HepG2 (cell line): ENCODE results near the gene KLHL12. TPM values are rescaled to one million over a fixed set of nuclear protein-coding genes. Genes with fewer than 3 reads are reported as not detected.
A peak's percentile ranks its signal among the peaks of the same experiment; 100 is the strongest.

Source experiments
- ATAC-seq: fragments of 200-7000 bp; cut with Tn5 transposase; 3 replicates; pipeline ENCODE4 v1.9.1; 2020; ENCODE audit warnings: mild to moderate bottlenecking, moderate library complexity
- BruUV-seq: library from RNA; stranded (reverse); fragments of 400-500 nt; replicated peaks from 2 replicates; lab custom pipeline; 2021; lab: Mats Ljungman, UMichigan
- CTCF ChIA-PET: fragments of 300-600 bp; formaldehyde crosslinking; extraction: SDS; loops from one replicate; lab custom pipeline; 2021; ENCODE audit warnings: low total read pairs, inconsistent platforms, low intra/inter-chr PET ratio; lab: Yijun Ruan, JAX
- POLR2A ChIA-PET: fragments of 350-600 bp; sonication (Branson Sonifier 250); formaldehyde crosslinking; loops from one replicate; lab custom pipeline; 2020; ENCODE audit warnings: antibody characterized with exemption, inconsistent platforms; lab: Yijun Ruan, JAX
- DNase-seq: peaks from one replicate; pipeline ENCODE4 v3.0.0-alpha.2; 2015; ENCODE audit warnings: low spot score
- FAIRE-seq: peaks from 3 replicates; lab custom pipeline; 2011; peaks lifted over from hg19 to GRCh38; lab: Jason Lieb, UNC
- H2AFZ ChIP-seq: one replicate; pipeline ENCODE4 v1.6.1; 2011; ENCODE audit warnings: low read length, inconsistent platforms
- H3K27ac ChIP-seq: fragments of 300-600 bp; 3 replicates; pipeline ENCODE4 v1.8.0; 2011; ENCODE audit warnings: mixed run types, mild to moderate bottlenecking, mixed read lengths, low read length, inconsistent platforms; ENCODE audit not compliant: insufficient read depth; ENCODE audit errors: extremely low read length
- H3K27me3 ChIP-seq, 2 experiments: fragments of 200-600 bp in 1 of 2; 2 replicates in 1 of 2; 3 replicates in 1 of 2; pipeline versions ENCODE4 v1.6.0 to v1.8.0; 2011; ENCODE audit warnings: low read length in 2 of 2, mild to moderate bottlenecking in 2 of 2, moderate library complexity in 2 of 2, inconsistent platforms in 1 of 2; ENCODE audit not compliant: insufficient read depth in 2 of 2, control insufficient read depth in 1 of 2
- H3K36me3 ChIP-seq, 2 experiments: fragments of 200-600 bp in 1 of 2; replicated peaks in 1 of 2; 2 replicates in 1 of 2; 3 replicates in 1 of 2; pipeline versions ENCODE4 v1.5.1 to v1.8.0; 2011; ENCODE audit warnings: low read length in 2 of 2, inconsistent platforms in 1 of 2; ENCODE audit not compliant: insufficient read depth in 2 of 2, control insufficient read depth in 1 of 2
- H3K4me1 ChIP-seq: 2 replicates; pipeline ENCODE4 v1.5.1; 2012; ENCODE audit warnings: low read length, inconsistent platforms; ENCODE audit not compliant: insufficient read depth
- H3K4me2 ChIP-seq: 2 replicates; pipeline ENCODE4 v1.6.0; 2011; ENCODE audit warnings: low read depth, low read length, inconsistent platforms
- H3K4me3 ChIP-seq, 3 experiments: fragments of 200-600 bp in 1 of 3; sonication (generic), shearing (Covaris generic) in 1 of 3; replicated peaks in 1 of 3; 2 replicates each; pipeline ENCODE4 v1.5.1; 2011 to 2016; ENCODE audit warnings: low read length in 3 of 3, inconsistent platforms in 2 of 3, low read depth in 2 of 3, mild to moderate bottlenecking in 2 of 3, control low read depth in 1 of 3, mixed read lengths in 1 of 3; ENCODE audit not compliant: insufficient read depth in 1 of 3
- H3K79me2 ChIP-seq: one replicate; pipeline ENCODE4 v1.6.1; 2011; ENCODE audit warnings: low read length, inconsistent platforms; ENCODE audit not compliant: insufficient read depth
- H3K9ac ChIP-seq: 2 replicates; pipeline ENCODE4 v1.6.0; 2011; ENCODE audit warnings: mild to moderate bottlenecking, low read depth, low read length, inconsistent platforms; ENCODE audit not compliant: insufficient read depth
- H3K9me3 ChIP-seq: 2 replicates; pipeline ENCODE4 v1.5.1; 2012; ENCODE audit warnings: mild to moderate bottlenecking, low read length
- H4K20me1 ChIP-seq: 2 replicates; pipeline ENCODE4 v1.6.0; 2011; ENCODE audit warnings: inconsistent platforms, mild to moderate bottlenecking, low read length, moderate library complexity; ENCODE audit not compliant: insufficient read depth
- ATF1 ChIP-seq: IDR thresholded peaks from 2 replicates; pipeline ENCODE4 v1.6.1; 2016; ENCODE audit warnings: mild to moderate bottlenecking, control low read depth
- CENPT ChIP-seq: sonication (generic); formaldehyde crosslinking; IDR thresholded peaks from 2 replicates; pipeline ENCODE4 v1.8.0; 2022; ENCODE audit warnings: low read depth, mild to moderate bottlenecking, moderate library complexity, missing genetic modification reagents
- IKZF1 ChIP-seq: fragments of 450-650 bp; IDR thresholded peaks from 2 replicates; pipeline ENCODE4 v1.7.1; 2016
- IRX3 ChIP-seq: sonication (generic); formaldehyde crosslinking; IDR thresholded peaks from 2 replicates; pipeline ENCODE4 v1.8.1; 2023; ENCODE audit warnings: mild to moderate bottlenecking, low read depth, missing genetic modification reagents, borderline replicate concordance
- MAFG ChIP-seq: sonication (generic); formaldehyde crosslinking; IDR thresholded peaks from 2 replicates; pipeline ENCODE4 v1.5.1; 2020; ENCODE audit warnings: mild to moderate bottlenecking, missing genetic modification reagents
- ZBTB7A ChIP-seq: sonication (generic); formaldehyde crosslinking; IDR thresholded peaks from 2 replicates; pipeline ENCODE4 v1.8.0; 2022; ENCODE audit warnings: mild to moderate bottlenecking, missing genetic modification reagents
- ZNF564 ChIP-seq: sonication (generic); formaldehyde crosslinking; IDR thresholded peaks from 2 replicates; pipeline ENCODE4 v1.8.1; 2023; ENCODE audit warnings: mild to moderate bottlenecking, missing genetic modification reagents
- ZNF720 ChIP-seq: sonication (generic); formaldehyde crosslinking; IDR thresholded peaks from 2 replicates; pipeline ENCODE4 v1.4.0; 2020; ENCODE audit warnings: missing genetic modification reagents
- WGBS: methylation state at CpG from one replicate; pipeline ENCODE4 v1.1.6; 2017; ENCODE audit warnings: low lambda C conversion rate; 5-methylcytosine and 5-hydroxymethylcytosine counted together
- in situ Hi-C: cut with HindIII; loops from 2 replicates; pipeline ENCODE4 v1.10.0; 2017; ENCODE audit warnings: low pct_unique_long_range_greater_than_20kb; ENCODE audit not compliant: extremely low pct_ligation_motif_present
- intact Hi-C: fragments of 100-400 bp; cut with micrococcal nuclease; formaldehyde crosslinking; loops from one replicate; pipeline ENCODE4 v1.10.0; 2022; ENCODE audit not compliant: unreplicated experiment
- polyA plus RNA-seq, 8 experiments: library from polyadenylated mRNA; depleted of rRNA in 3 of 8; stranded (reverse) in 7 of 8; unstranded in 1 of 8; fragments of >200 nt; fragmentation: Illumina TruSeq in 4 of 8; extraction: Trizol in 4 of 8; gene quantifications; 2 replicates each; pipeline versions ENCODE4 v1.2.1 to v1.2.3, GENCODE V29; 2011 to 2016; ENCODE audit warnings: low read depth in 4 of 8, missing spikeins in 1 of 8, mixed read lengths in 1 of 8; ENCODE audit not compliant: insufficient read depth in 1 of 8
- total RNA-seq, 5 experiments: library from RNA; depleted of rRNA; stranded (reverse); fragments of >200 nt; fragmentation: Illumina TruSeq; extraction: Trizol; gene quantifications; 2 replicates each; pipeline ENCODE4 v1.2.3, GENCODE V29; 2016; ENCODE audit warnings: low read depth in 1 of 5
- TF ChIP-seq, protein P1 (sequence below): IDR thresholded peaks from 2 replicates; pipeline ENCODE4 v1.6.1; 2016; ENCODE audit warnings: low read depth, control low read depth
- TF ChIP-seq, protein P2 (sequence below): sonication (generic); formaldehyde crosslinking; IDR thresholded peaks from 2 replicates; pipeline ENCODE4 v1.4.0; 2020; ENCODE audit warnings: missing genetic modification reagents

KLHL12 gene
- total and polyA plus RNA-seq, 2 of the 13 experiments (the other 11 are each of a cell fraction or from before 2014, with no cell fraction given), result 19.2 to 25.2 TPM

DNA sequence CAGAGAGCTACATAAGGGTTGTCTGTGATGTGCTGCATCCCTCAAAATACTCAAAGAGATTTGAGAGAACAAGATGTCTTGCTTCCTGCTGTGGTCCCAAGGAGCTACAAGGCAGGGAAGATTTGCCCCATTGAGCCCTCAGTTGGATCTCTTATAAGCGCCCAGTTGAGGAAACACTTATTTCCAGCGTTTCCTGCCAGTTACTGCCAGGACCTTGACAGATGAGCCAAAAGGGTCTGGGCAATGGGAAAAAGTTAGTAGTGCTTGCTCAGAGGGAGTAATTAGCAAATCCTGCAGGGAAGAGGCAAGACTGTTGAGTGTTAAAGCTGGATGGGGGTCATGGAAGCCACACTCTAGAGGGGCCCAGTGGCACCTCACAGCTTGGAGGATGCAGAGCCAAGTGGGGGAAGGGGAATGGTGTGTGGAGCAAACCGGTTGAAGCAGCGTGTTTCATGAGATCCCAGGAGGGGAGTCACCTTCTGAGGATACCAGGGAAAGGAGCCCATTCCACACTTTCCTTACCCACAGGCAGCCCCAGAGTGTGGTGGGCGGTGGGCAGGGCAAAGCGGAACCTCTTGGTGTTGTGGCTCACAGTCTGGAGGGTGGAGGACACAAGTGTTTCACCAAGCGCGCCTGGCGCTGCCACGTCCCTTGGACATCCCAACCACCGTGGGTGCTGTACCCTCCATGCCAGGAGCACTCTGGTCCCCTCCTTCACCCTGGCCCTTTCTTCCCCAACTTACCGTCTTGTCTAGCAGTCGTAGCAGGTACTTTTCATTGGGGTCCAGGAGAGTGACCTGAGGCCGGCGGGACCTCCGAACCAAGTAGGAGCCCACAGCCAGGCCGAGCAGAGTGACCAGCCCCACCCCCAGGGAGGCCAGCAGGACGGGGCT, 39.2 kb upstream of the KLHL12 start:
- no peak overlapping the region for H2AFZ ChIP-seq
- 65% methylated on average over 17 of the region's 18 CpGs for WGBS
- H3K27me3 ChIP-seq, result no peaks in the 10 kb centered on the region
- H3K27ac ChIP-seq, result peak overlapping the region; percentile 56
- ATAC-seq (no peak), FAIRE-seq (no peak), DNase-seq (no peak)
- no peaks in the 10 kb centered on the region for H3K9me3 ChIP-seq
- H3K9ac ChIP-seq, result peak overlapping the region; percentile 86
- H3K4me1 ChIP-seq, result peaks cover 25% of the 10 kb centered on the region
- H3K4me3 ChIP-seq, result peak overlapping the region; percentile 87 to 93 (median 91)
- peak overlapping the region; percentile 83 for H3K4me2 ChIP-seq
- H3K79me2 ChIP-seq, result no peaks in the 10 kb centered on the region
- in situ Hi-C loops, result no loop called here
- BruUV-seq, result TSS peak; percentile 54
- intact Hi-C loops, result no loop called here
- CTCF ChIA-PET, result no interaction called here
- peaks cover 1 to 5% of the 10 kb centered on the region in 2 experiments; a peak in 2 of 5 replicates for H3K36me3 ChIP-seq
- POLR2A ChIA-PET, result no interaction called here
- TF ChIP-seq, protein P1, sequence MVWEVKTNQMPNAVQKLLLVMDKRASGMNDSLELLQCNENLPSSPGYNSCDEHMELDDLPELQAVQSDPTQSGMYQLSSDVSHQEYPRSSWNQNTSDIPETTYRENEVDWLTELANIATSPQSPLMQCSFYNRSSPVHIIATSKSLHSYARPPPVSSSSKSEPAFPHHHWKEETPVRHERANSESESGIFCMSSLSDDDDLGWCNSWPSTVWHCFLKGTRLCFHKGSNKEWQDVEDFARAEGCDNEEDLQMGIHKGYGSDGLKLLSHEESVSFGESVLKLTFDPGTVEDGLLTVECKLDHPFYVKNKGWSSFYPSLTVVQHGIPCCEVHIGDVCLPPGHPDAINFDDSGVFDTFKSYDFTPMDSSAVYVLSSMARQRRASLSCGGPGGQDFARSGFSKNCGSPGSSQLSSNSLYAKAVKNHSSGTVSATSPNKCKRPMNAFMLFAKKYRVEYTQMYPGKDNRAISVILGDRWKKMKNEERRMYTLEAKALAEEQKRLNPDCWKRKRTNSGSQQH (CRISPR knock-in tag), result no peak
- TF ChIP-seq ZNF564 (0 out of 2 replicates have a peak, but pooled peaks have one; percentile 43), ZBTB7A (CRISPR knock-in tag) (0 out of 2 replicates have a peak, but pooled peaks have one; percentile 39)
- H4K20me1 ChIP-seq, result no peaks in the 10 kb centered on the region

DNA sequence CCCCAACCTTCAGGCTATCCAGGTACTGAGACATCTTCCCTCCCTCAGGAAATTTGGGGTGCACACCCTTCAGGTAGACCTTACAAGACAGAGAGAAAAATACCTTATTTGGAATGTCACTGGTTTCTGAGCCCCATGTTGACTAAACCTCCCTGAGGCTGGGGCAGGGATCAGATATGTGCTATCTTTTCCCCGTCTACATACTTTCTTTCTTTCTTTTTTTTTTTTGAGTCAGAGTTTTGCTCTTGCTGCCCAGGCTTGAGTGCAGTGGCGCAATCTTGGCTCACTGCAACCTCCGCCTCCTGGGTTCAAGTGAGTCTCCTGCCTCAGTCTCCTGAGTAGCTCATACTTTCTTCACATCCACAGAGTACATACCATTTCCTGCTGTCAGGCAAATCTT, 38.4 kb upstream of the KLHL12 start:
- Histone ChIP-seq H3K4me1 (peaks cover 25% of the 10 kb centered on the region), H3K4me3 (no peak overlapping the region), H3K4me2 (no peak overlapping the region), H3K27ac (no peak overlapping the region), H4K20me1 (no peaks in the 10 kb centered on the region), H3K27me3 (no peaks in the 10 kb centered on the region), H2AFZ (no peak overlapping the region), H3K9ac (no peak overlapping the region)
- DNase-seq, result no peak
- no TSS peak for BruUV-seq
- WGBS, result 98% methylated on average over 3 of the region's 3 CpGs
- TF ChIP-seq CENPT (CRISPR knock-in tag), result no peak
- no peak for TF ChIP-seq MAFG (CRISPR knock-in tag)
- TF ChIP-seq ZNF720, result no peak
- no peak for TF ChIP-seq IRX3 (CRISPR knock-in tag)
- TF ChIP-seq, protein P2, sequence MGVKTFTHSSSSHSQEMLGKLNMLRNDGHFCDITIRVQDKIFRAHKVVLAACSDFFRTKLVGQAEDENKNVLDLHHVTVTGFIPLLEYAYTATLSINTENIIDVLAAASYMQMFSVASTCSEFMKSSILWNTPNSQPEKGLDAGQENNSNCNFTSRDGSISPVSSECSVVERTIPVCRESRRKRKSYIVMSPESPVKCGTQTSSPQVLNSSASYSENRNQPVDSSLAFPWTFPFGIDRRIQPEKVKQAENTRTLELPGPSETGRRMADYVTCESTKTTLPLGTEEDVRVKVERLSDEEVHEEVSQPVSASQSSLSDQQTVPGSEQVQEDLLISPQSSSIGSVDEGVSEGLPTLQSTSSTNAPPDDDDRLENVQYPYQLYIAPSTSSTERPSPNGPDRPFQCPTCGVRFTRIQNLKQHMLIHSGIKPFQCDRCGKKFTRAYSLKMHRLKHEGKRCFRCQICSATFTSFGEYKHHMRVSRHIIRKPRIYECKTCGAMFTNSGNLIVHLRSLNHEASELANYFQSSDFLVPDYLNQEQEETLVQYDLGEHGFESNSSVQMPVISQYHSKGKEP (CRISPR knock-in tag), result no peak
- TF ChIP-seq IKZF1, result no peak
- no peak for TF ChIP-seq ATF1 (CRISPR knock-in tag)
- TF ChIP-seq, all 625 proteins: peak for 0
- CTCF ChIA-PET, result no interaction called here
- FAIRE-seq, result no peak
- H3K36me3 ChIP-seq, result peaks cover 1 to 5% of the 10 kb centered on the region in 2 experiments; a peak in 2 of 5 replicates
- intact Hi-C loops, result no loop called here
- in situ Hi-C loops, result no loop called here
- POLR2A ChIA-PET, result no interaction called here
- H3K9me3 ChIP-seq, result no peaks in the 10 kb centered on the region
- no peak for ATAC-seq
- H3K79me2 ChIP-seq, result no peaks in the 10 kb centered on the region
